ENCODE data around the gene RNH1.

Gene RNH1

GRCh38 chr11:491358-491757 is 15.7 kb downstream of the RNH1 start:
- H3K4me1 ChIP-seq (ENCODE audit: control insufficient read depth, low read length) = peaks cover 7% of the 10 kb centered on the region
- H3K9me2 ChIP-seq (replicated peaks; ENCODE audit: control insufficient read depth, low read length) = no peaks in the 10 kb centered on the region
- H3K9me3 ChIP-seq (ENCODE audit: control insufficient read depth, insufficient read depth, low read length) = no peaks in the 10 kb centered on the region
- H3K27me3 ChIP-seq (ENCODE audit: control insufficient read depth, low read length) = no peaks in the 10 kb centered on the region
- peaks cover 11% of the 10 kb centered on the region for H3K36me3 ChIP-seq (ENCODE audit: control insufficient read depth, low read length)
- H3F3A ChIP-seq (ENCODE audit: control insufficient read depth, insufficient read depth) = no peaks in the 10 kb centered on the region
- H3K4me2 ChIP-seq (ENCODE audit: low read length) = no peak overlapping the region
- no peak overlapping the region for H3K4me3 ChIP-seq (ENCODE audit: low read length)
- H3K27ac ChIP-seq (ENCODE audit: low read depth, low read length) = no peak overlapping the region
- H4K20me1 ChIP-seq (ENCODE audit: control insufficient read depth, insufficient read depth, low read depth, low read length) = no peaks in the 10 kb centered on the region
- TF ChIP-seq EZH2phosphoT487 (IDR thresholded peaks at IDR 0.05; ENCODE audit: borderline replicate concordance, low read length) (no peak), CTCF (IDR thresholded peaks at IDR 0.05; ENCODE audit: low read depth, low read length, poor library complexity, severe bottlenecking) (no peak)
- no peaks in the 10 kb centered on the region for H3K79me2 ChIP-seq (ENCODE audit: control insufficient read depth, low read length)

GRCh38 chr11:490930-491260 is 16.1 kb downstream of the RNH1 start:
- Histone ChIP-seq H3F3A (ENCODE audit: control insufficient read depth, insufficient read depth) (no peaks in the 10 kb centered on the region), H3K27me3 (ENCODE audit: control insufficient read depth, low read length) (no peaks in the 10 kb centered on the region), H3K4me3 (ENCODE audit: low read length) (no peak overlapping the region), H3K36me3 (ENCODE audit: control insufficient read depth, low read length) (peaks cover 11% of the 10 kb centered on the region), H4K20me1 (ENCODE audit: control insufficient read depth, insufficient read depth, low read depth, low read length) (no peaks in the 10 kb centered on the region), H3K4me2 (ENCODE audit: low read length) (no peak overlapping the region), H3K79me2 (ENCODE audit: control insufficient read depth, low read length) (no peaks in the 10 kb centered on the region), H3K9me2 (replicated peaks; ENCODE audit: control insufficient read depth, low read length) (no peaks in the 10 kb centered on the region), H3K9me3 (ENCODE audit: control insufficient read depth, insufficient read depth, low read length) (no peaks in the 10 kb centered on the region), H3K27ac (ENCODE audit: low read depth, low read length) (no peak overlapping the region), H3K4me1 (ENCODE audit: control insufficient read depth, low read length) (peaks cover 7% of the 10 kb centered on the region)
- TF ChIP-seq CTCF (IDR thresholded peaks at IDR 0.05; ENCODE audit: low read depth, low read length, poor library complexity, severe bottlenecking) = no peak

- Histone ChIP-seq H3K79me2 (ENCODE audit: control insufficient read depth, low read length) (no peaks in the 10 kb centered on the region), H3K4me2 (ENCODE audit: low read length) (no peak overlapping the region), H3K36me3 (ENCODE audit: control insufficient read depth, low read length) (peaks cover 11% of the 10 kb centered on the region), H3K4me1 (ENCODE audit: control insufficient read depth, low read length) (peaks cover 7% of the 10 kb centered on the region), H3K4me3 (ENCODE audit: low read length) (no peak overlapping the region), H4K20me1 (ENCODE audit: control insufficient read depth, insufficient read depth, low read depth, low read length) (no peaks in the 10 kb centered on the region), H3K27me3 (ENCODE audit: control insufficient read depth, low read length) (no peaks in the 10 kb centered on the region), H3K27ac (ENCODE audit: low read depth, low read length) (no peak overlapping the region), H3K9me3 (ENCODE audit: control insufficient read depth, insufficient read depth, low read length) (no peaks in the 10 kb centered on the region), H3K9me2 (replicated peaks; ENCODE audit: control insufficient read depth, low read length) (no peaks in the 10 kb centered on the region), H3F3A (ENCODE audit: control insufficient read depth, insufficient read depth) (no peaks in the 10 kb centered on the region)
- TF ChIP-seq CTCF (IDR thresholded peaks at IDR 0.05; ENCODE audit: low read depth, low read length, poor library complexity, severe bottlenecking) (no peak), EZH2phosphoT487 (IDR thresholded peaks at IDR 0.05; ENCODE audit: borderline replicate concordance, low read length) (no peak)
Measured at GRCh38 chr11:490186-490929, 16.7 kb downstream of the RNH1 start.
